Smooth muscle cell (in vitro differentiated cells): ENCODE results near the gene PWWP2B. TPM values are rescaled to one million over a fixed set of nuclear protein-coding genes. Genes with fewer than 3 reads are reported as not detected.

Experiments
- DNase-seq: peaks from one replicate; lab custom pipeline; 2025; ENCODE audit not compliant: unreplicated experiment; lab: John Stamatoyannopoulos, UW
- H2AFZ ChIP-seq: fragments of 200-600 bp; sonication (generic); 2 replicates; pipeline ENCODE4 v1.6.0; 2016; ENCODE audit warnings: antibody characterized with exemption, low read depth, mild to moderate bottlenecking
- H3F3A ChIP-seq: fragments of 200-600 bp; sonication (generic); 2 replicates; pipeline ENCODE4 v1.6.0; 2017; ENCODE audit warnings: antibody characterized with exemption, low read depth
- H3K27ac ChIP-seq: fragments of 200-600 bp; sonication (generic); 2 replicates; pipeline ENCODE4 v1.5.1; 2016; ENCODE audit warnings: low read depth, mild to moderate bottlenecking
- H3K27me3 ChIP-seq: fragments of 200-600 bp; sonication (generic); 2 replicates; pipeline ENCODE4 v1.6.1; 2016; ENCODE audit warnings: low read depth, mild to moderate bottlenecking
- H3K36me3 ChIP-seq: fragments of 200-600 bp; sonication (generic); 2 replicates; pipeline ENCODE4 v1.5.1; 2016; ENCODE audit warnings: low read depth
- H3K4me1 ChIP-seq: fragments of 200-600 bp; sonication (generic); 2 replicates; pipeline ENCODE4 v1.5.1; 2016; ENCODE audit warnings: low read depth
- H3K4me2 ChIP-seq: fragments of 200-600 bp; sonication (generic); 2 replicates; pipeline ENCODE4 v1.6.0; 2016; ENCODE audit warnings: mild to moderate bottlenecking
- H3K4me3 ChIP-seq: fragments of 200-600 bp; sonication (generic); 2 replicates; pipeline ENCODE4 v1.5.1; 2016; ENCODE audit warnings: mild to moderate bottlenecking
- H3K79me2 ChIP-seq: fragments of 200-600 bp; sonication (generic); 2 replicates; pipeline ENCODE4 v1.6.0; 2016; ENCODE audit warnings: low read depth, mild to moderate bottlenecking
- H3K9ac ChIP-seq: fragments of 200-600 bp; sonication (generic); 2 replicates; pipeline ENCODE4 v1.6.0; 2016; ENCODE audit warnings: low read depth
- H3K9me3 ChIP-seq: fragments of 200-600 bp; sonication (generic); replicated peaks from 2 replicates; pipeline ENCODE4 v1.5.1; 2016; ENCODE audit warnings: low read depth
- H4K20me1 ChIP-seq: fragments of 200-600 bp; sonication (generic); 2 replicates; pipeline ENCODE4 v1.6.0; 2016; ENCODE audit warnings: low read depth
- WGBS: methylation state at CpG from one replicate; pipeline ENCODE4 v1.1.7; 2016; ENCODE audit warnings: low lambda C conversion rate; 5-methylcytosine and 5-hydroxymethylcytosine counted together
- polyA plus RNA-seq: library from polyadenylated mRNA; unstranded; fragments of >200 nt; fragmentation: Nextera tagmentation; extraction: Ambion mirVana; gene quantifications from 2 replicates; pipeline ENCODE4 v1.2.1, GENCODE V29; 2016
- total RNA-seq: library from RNA; depleted of rRNA; stranded (reverse); fragments of >200 nt; gene quantifications from 2 replicates; pipeline ENCODE4 v1.2.3, GENCODE V29; 2014
- TF ChIP-seq, protein P1 (sequence below): fragments of 200-600 bp; sonication (generic); IDR thresholded peaks from 2 replicates; pipeline ENCODE4 v1.5.1; 2017; ENCODE audit warnings: borderline replicate concordance, mild to moderate bottlenecking, antibody characterized with exemption; ENCODE audit not compliant: insufficient read depth, poor library complexity, severe bottlenecking

PWWP2B gene
- total and polyA plus RNA-seq, 2 experiments from 2014 or later = 8.3 to 13.2 TPM

DNA sequence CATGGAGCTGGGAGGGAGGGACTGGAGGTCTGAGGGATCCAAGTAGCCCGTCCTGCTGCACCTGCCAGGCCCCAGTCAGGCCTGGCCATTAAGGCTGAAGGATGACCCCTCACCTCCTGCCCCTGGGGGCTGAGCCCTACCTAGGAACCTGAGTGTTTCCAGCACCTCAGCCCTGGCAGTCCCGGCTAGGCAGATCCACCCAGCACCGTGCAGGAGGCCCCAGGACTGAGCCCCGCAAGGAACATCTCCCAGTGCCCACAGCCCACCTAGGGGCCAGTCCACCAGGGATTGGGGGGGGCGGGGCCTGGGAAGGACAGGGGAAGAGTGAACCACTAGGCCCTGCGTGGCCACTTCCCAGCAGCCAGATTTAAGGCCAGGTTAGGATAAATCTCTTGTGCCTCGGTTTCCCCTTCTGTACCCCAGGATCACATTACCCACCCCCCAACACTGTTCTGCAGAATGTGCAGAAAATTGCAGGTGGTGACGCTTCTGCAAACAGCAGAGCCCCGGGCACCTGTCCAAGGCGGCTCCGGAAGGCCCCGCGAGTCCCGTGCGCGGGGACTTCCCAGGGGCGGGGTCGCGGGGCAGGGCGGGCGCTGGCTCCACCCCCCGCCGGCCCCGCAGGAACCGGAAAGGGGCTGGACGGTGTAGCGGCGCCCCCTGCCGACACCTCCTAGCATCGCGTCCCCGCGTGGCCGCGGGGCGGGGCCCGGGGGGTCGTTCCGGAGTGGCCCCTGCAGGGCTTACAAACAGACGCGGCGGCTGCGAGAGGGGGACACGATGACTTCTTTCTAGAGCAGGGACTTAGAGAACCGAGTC lies 55.9 kb downstream of the PWWP2B start:
- H3K4me1 ChIP-seq = peaks cover 4% of the 10 kb centered on the region
- no peak overlapping the region for H3K9ac ChIP-seq
- no peak overlapping the region for H3K27ac ChIP-seq
- no peak overlapping the region for H2AFZ ChIP-seq
- H3F3A ChIP-seq = peaks cover 4% of the 10 kb centered on the region
- WGBS = 13% methylated on average over 38 of the region's 45 CpGs
- H4K20me1 ChIP-seq = no peaks in the 10 kb centered on the region
- peak overlapping the region; percentile 81 for H3K4me2 ChIP-seq
- H3K36me3 ChIP-seq = no peaks in the 10 kb centered on the region
- peak overlapping the region; percentile 37 for H3K4me3 ChIP-seq
- H3K27me3 ChIP-seq = no peaks in the 10 kb centered on the region
- DNase-seq = peak; percentile 68
- H3K79me2 ChIP-seq = no peaks in the 10 kb centered on the region
- H3K9me3 ChIP-seq = no peaks in the 10 kb centered on the region
- TF ChIP-seq, protein P1, sequence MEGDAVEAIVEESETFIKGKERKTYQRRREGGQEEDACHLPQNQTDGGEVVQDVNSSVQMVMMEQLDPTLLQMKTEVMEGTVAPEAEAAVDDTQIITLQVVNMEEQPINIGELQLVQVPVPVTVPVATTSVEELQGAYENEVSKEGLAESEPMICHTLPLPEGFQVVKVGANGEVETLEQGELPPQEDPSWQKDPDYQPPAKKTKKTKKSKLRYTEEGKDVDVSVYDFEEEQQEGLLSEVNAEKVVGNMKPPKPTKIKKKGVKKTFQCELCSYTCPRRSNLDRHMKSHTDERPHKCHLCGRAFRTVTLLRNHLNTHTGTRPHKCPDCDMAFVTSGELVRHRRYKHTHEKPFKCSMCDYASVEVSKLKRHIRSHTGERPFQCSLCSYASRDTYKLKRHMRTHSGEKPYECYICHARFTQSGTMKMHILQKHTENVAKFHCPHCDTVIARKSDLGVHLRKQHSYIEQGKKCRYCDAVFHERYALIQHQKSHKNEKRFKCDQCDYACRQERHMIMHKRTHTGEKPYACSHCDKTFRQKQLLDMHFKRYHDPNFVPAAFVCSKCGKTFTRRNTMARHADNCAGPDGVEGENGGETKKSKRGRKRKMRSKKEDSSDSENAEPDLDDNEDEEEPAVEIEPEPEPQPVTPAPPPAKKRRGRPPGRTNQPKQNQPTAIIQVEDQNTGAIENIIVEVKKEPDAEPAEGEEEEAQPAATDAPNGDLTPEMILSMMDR = peak; percentile 99

DNA sequence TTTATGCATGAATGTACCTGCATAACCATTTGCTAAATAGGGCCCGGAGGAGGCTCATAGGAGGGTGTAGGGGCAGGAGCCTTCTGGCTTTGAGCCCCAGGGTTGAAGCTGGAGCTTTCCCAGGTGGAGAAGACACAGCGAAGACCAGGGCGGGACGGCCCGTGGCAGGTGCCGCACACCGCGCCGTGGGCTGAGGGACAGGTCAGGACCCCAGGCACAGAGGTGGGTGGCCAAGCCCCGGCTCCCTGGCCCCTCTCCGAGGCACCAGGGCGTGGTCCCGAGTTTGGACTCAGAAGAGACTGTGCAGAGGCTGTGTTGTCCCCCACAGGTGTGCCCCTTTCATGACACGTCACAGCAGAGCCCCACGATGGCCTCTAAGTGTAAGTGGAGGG lies 56.5 kb downstream of the PWWP2B start:
- no peaks in the 10 kb centered on the region for H3K4me1 ChIP-seq
- TF ChIP-seq, protein P1 = no peak
- H3K9ac ChIP-seq = no peak overlapping the region
- H3K79me2 ChIP-seq = no peaks in the 10 kb centered on the region
- DNase-seq = no peak
- H4K20me1 ChIP-seq = no peaks in the 10 kb centered on the region
- no peak overlapping the region for H3K27ac ChIP-seq
- peak overlapping the region; percentile 81 for H3K4me2 ChIP-seq
- H2AFZ ChIP-seq = no peak overlapping the region
- no peaks in the 10 kb centered on the region for H3K27me3 ChIP-seq
- no peaks in the 10 kb centered on the region for H3K9me3 ChIP-seq
- H3K4me3 ChIP-seq = peak overlapping the region; percentile 37
- H3K36me3 ChIP-seq = no peaks in the 10 kb centered on the region
- no peaks in the 10 kb centered on the region for H3F3A ChIP-seq
- WGBS = 72% methylated on average over 15 of the region's 15 CpGs

DNA sequence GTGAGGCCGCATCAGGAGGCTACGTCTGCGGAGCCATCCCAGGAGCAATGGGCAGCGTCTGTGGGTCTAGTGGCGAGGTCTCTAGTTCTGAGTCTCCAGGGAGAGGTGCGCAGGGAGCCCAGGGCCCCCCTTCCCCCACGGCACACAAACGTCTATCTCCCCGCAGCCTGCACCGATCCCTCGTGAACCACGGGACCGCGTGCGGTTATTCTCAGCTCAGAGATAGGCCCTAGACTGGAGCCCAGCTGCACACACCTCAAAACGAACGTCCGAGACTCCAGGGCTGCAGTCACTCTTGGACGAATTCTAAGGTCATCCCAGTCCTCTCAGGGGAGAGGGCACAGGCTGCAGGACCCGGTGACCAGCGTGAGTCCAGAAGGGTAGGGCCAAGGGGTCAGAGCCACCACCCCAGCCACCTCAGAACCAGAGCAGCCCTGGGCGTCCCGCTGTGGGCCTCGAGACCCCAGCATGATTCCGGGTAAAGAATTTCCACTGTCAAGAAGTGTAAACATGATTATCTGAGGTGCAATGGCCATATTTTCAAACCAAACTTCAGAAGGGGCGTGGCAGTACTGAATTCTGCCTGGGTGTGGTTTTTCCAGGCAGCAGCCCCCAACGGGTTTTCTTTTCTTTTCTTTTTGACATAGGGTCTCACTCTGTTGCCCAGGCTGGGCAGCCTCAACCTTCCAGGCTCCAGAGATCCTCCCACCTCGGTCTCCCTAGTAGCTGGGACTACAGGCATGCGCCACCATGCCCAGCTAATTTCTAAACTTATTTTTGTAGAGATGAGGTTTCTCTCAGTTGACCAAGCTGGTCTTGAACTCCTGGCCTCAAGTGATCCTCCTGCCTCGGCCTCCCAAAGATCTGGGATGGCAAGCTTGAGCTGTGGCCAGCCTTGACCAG lies 57.5 kb downstream of the PWWP2B start:
- WGBS = 94% methylated on average over 30 of the region's 30 CpGs

More for the DNA sequence above, 57.5 kb downstream of the PWWP2B start:
- Histone ChIP-seq H3K79me2 (no peaks in the 10 kb centered on the region), H4K20me1 (no peaks in the 10 kb centered on the region), H3K4me3 (no peak overlapping the region), H3K4me1 (no peaks in the 10 kb centered on the region), H2AFZ (no peak overlapping the region), H3K27me3 (no peaks in the 10 kb centered on the region), H3K9me3 (no peaks in the 10 kb centered on the region), H3K36me3 (no peaks in the 10 kb centered on the region), H3K9ac (no peak overlapping the region), H3F3A (no peaks in the 10 kb centered on the region), H3K4me2 (no peak overlapping the region), H3K27ac (no peak overlapping the region)
- TF ChIP-seq, protein P1 = no peak
- DNase-seq = no peak
